RWPE2 (cell line): ENCODE results near the gene STX11.

Experiments
- ATAC-seq: fragments of 200-7000 bp; cut with Tn5 transposase; 3 replicates; pipeline ENCODE4 v1.9.1; 2021; ENCODE audit warnings: low read depth
- DNase-seq: peaks from one replicate; pipeline ENCODE4 v3.0.0-alpha.2; 2020; ENCODE audit warnings: low spot score
- H3K27ac ChIP-seq: fragments of 450-650 bp; 2 replicates; pipeline ENCODE4 v1.5.1; 2017; ENCODE audit warnings: mild to moderate bottlenecking; ENCODE audit not compliant: poor library complexity, severe bottlenecking
- H3K27me3 ChIP-seq: fragments of 250-450 bp; sonication (Bioruptor Pico); 2 replicates; pipeline ENCODE4 v1.5.1; 2021; ENCODE audit warnings: mild to moderate bottlenecking, moderate library complexity; ENCODE audit not compliant: insufficient read depth, poor library complexity, severe bottlenecking
- H3K36me3 ChIP-seq: fragments of 250-450 bp; sonication (Bioruptor Pico); 2 replicates; pipeline ENCODE4 v1.5.1; 2020; ENCODE audit warnings: low read depth, mild to moderate bottlenecking, moderate library complexity
- H3K4me1 ChIP-seq: fragments of 250-450 bp; sonication (Bioruptor Pico); 2 replicates; pipeline ENCODE4 v1.5.1; 2021; ENCODE audit warnings: mild to moderate bottlenecking, moderate library complexity; ENCODE audit not compliant: insufficient read depth, poor library complexity, severe bottlenecking
- H3K4me3 ChIP-seq: fragments of 250-450 bp; sonication (Bioruptor Pico); 2 replicates; pipeline ENCODE4 v1.5.1; 2021; ENCODE audit warnings: mild to moderate bottlenecking, moderate library complexity; ENCODE audit not compliant: severe bottlenecking
- H3K9me3 ChIP-seq: fragments of 250-450 bp; sonication (Bioruptor Pico); 2 replicates; pipeline ENCODE4 v1.5.1; 2021; ENCODE audit warnings: mild to moderate bottlenecking, moderate library complexity; ENCODE audit not compliant: severe bottlenecking
- CTCF ChIP-seq: fragments of 450-650 bp; IDR thresholded peaks from one replicate; pipeline ENCODE4 v1.5.1; 2017; ENCODE audit warnings: mild to moderate bottlenecking, moderate library complexity; ENCODE audit not compliant: poor library complexity, severe bottlenecking

Gene STX11

GRCh38 chr6:144170044-144170443 lies 19.7 kb downstream of the STX11 start:
- Histone ChIP-seq H3K27me3 (no peaks in the 10 kb centered on the region), H3K36me3 (no peaks in the 10 kb centered on the region), H3K4me1 (no peaks in the 10 kb centered on the region), H3K27ac (no peak overlapping the region), H3K4me3 (no peak overlapping the region), H3K9me3 (no peaks in the 10 kb centered on the region)
- ATAC-seq (no peak), DNase-seq (no peak)
- no peak for TF ChIP-seq CTCF

- Histone ChIP-seq H3K4me1 (no peaks in the 10 kb centered on the region), H3K27ac (no peak overlapping the region), H3K9me3 (no peaks in the 10 kb centered on the region), H3K36me3 (no peaks in the 10 kb centered on the region), H3K4me3 (no peak overlapping the region), H3K27me3 (no peaks in the 10 kb centered on the region)
- DNase-seq (no peak), ATAC-seq (no peak)
- no peak for TF ChIP-seq CTCF
These were observed 21.1 kb downstream of the STX11 start for GRCh38 chr6:144171406-144171805.

GRCh38 chr6:144174006-144174405 lies 23.7 kb downstream of the STX11 start:
- no peak for TF ChIP-seq CTCF
- H3K4me1 ChIP-seq: no peaks in the 10 kb centered on the region
- DNase-seq (no peak), ATAC-seq (no peak)
- no peaks in the 10 kb centered on the region for H3K36me3 ChIP-seq
- H3K27me3 ChIP-seq: no peaks in the 10 kb centered on the region
- H3K9me3 ChIP-seq: no peaks in the 10 kb centered on the region
- H3K4me3 ChIP-seq: no peak overlapping the region
- no peak overlapping the region for H3K27ac ChIP-seq

GRCh38 chr6:144176043-144176442 lies 25.7 kb downstream of the STX11 start:
- H3K36me3 ChIP-seq: no peaks in the 10 kb centered on the region
- no peaks in the 10 kb centered on the region for H3K4me1 ChIP-seq
- DNase-seq (no peak), ATAC-seq (no peak)
- no peaks in the 10 kb centered on the region for H3K27me3 ChIP-seq
- H3K9me3 ChIP-seq: no peaks in the 10 kb centered on the region
- TF ChIP-seq CTCF: no peak
- H3K27ac ChIP-seq: no peak overlapping the region
- no peak overlapping the region for H3K4me3 ChIP-seq

GRCh38 chr6:144177726-144178125 lies 27.4 kb downstream of the STX11 start:
- DNase-seq: no peak

More at GRCh38 chr6:144177726-144178125, 27.4 kb downstream of the STX11 start:
- no peak overlapping the region for H3K27ac ChIP-seq
- no peaks in the 10 kb centered on the region for H3K4me1 ChIP-seq
- no peaks in the 10 kb centered on the region for H3K27me3 ChIP-seq
- no peak overlapping the region for H3K4me3 ChIP-seq
- H3K36me3 ChIP-seq: no peaks in the 10 kb centered on the region
- no peaks in the 10 kb centered on the region for H3K9me3 ChIP-seq
- no peak for ATAC-seq
- TF ChIP-seq CTCF: no peak
